Inflammatory macrophage treated with lipopolysaccharide for 4 hours (primary cell): ENCODE results near the gene CLEC18C.
"Not testable (repeated sequence)": the region's sequence is repeated elsewhere in the genome, so short reads cannot be mapped to it uniquely, and the experiment has no call there.

Experiments used
- DNase-seq: peaks from one replicate; pipeline ENCODE4 v3.0.0-alpha.2; 2020

Gene CLEC18C

GRCh38 chr16:70159355-70160348 is 13.9 kb upstream of the CLEC18C start:
- no peak for DNase-seq

- DNase-seq: no peak
Observed at GRCh38 chr16:70160388-70160787, 13.2 kb upstream of the CLEC18C start.

- DNase-seq: no peak
Observed at GRCh38 chr16:70160821-70161220, 12.8 kb upstream of the CLEC18C start.

- no peak for DNase-seq
Observed at GRCh38 chr16:70161350-70161749, 12.2 kb upstream of the CLEC18C start.

- no peak for DNase-seq
Observed at GRCh38 chr16:70162041-70162451, 11.5 kb upstream of the CLEC18C start.

GRCh38 chr16:70163596-70163995 is 10.0 kb upstream of the CLEC18C start:
- DNase-seq: no peak

- not testable (repeated sequence) for DNase-seq
Observed at GRCh38 chr16:70166688-70167087, 6.9 kb upstream of the CLEC18C start.

GRCh38 chr16:70173916-70174315 is 329 bp downstream of the CLEC18C start:
- DNase-seq: not testable (repeated sequence)

GRCh38 chr16:70174387-70174932 is 873 bp downstream of the CLEC18C start:
- not testable (repeated sequence) for DNase-seq

- not testable (repeated sequence) for DNase-seq
Observed at GRCh38 chr16:70187858-70188607, 14.4 kb downstream of the CLEC18C start.

GRCh38 chr16:70188608-70188915 is 15.0 kb downstream of the CLEC18C start:
- DNase-seq: not testable (repeated sequence)

- DNase-seq: not testable (repeated sequence)
Observed at GRCh38 chr16:70190574-70190973, 17.0 kb downstream of the CLEC18C start.

- not testable (repeated sequence) for DNase-seq
Observed at GRCh38 chr16:70196683-70197300, 23.2 kb downstream of the CLEC18C start.

GRCh38 chr16:70197611-70198010 is 24.0 kb downstream of the CLEC18C start:
- DNase-seq: not testable (repeated sequence)

GRCh38 chr16:70198230-70198629 is 24.6 kb downstream of the CLEC18C start:
- DNase-seq: not testable (repeated sequence)

- DNase-seq: not testable (repeated sequence)
Observed at GRCh38 chr16:70198666-70199065, 25.1 kb downstream of the CLEC18C start.

GRCh38 chr16:70199170-70199569 is 25.6 kb downstream of the CLEC18C start:
- DNase-seq: not testable (repeated sequence)

GRCh38 chr16:70200063-70200462 is 26.5 kb downstream of the CLEC18C start:
- DNase-seq: not testable (repeated sequence)

GRCh38 chr16:70203508-70203907 is 29.9 kb downstream of the CLEC18C start:
- not testable (repeated sequence) for DNase-seq

- not testable (repeated sequence) for DNase-seq
Observed at GRCh38 chr16:70204010-70204409, 30.4 kb downstream of the CLEC18C start.

- not testable (repeated sequence) for DNase-seq
Observed at GRCh38 chr16:70204668-70205405, 31.2 kb downstream of the CLEC18C start.

GRCh38 chr16:70206382-70206781 is 32.8 kb downstream of the CLEC18C start:
- not testable (repeated sequence) for DNase-seq
